RWPE1 (cell line): ENCODE measurements around the gene ETV6.

ENCODE experiments used
- CTCF ChIA-PET: fragments of 350-600 bp; sonication (Branson Sonifier 250); formaldehyde crosslinking; extraction: SDS; loops from one replicate; lab custom pipeline; 2021; lab: Yijun Ruan, JAX
- POLR2A ChIA-PET: fragments of 400-600 bp; formaldehyde crosslinking; extraction: SDS; loops from one replicate; lab custom pipeline; 2020; ENCODE audit warnings: antibody characterized with exemption; ENCODE audit not compliant: low non-redundant PET; lab: Yijun Ruan, JAX
- DNase-seq: peaks from one replicate; pipeline ENCODE4 v3.0.0; 2012; ENCODE audit warnings: low spot score
- H3K27ac ChIP-seq: fragments of 450-650 bp; 2 replicates; pipeline ENCODE4 v1.5.1; 2017
- CTCF ChIP-seq: fragments of 450-650 bp; conservative IDR thresholded peaks from 2 replicates; pipeline ENCODE4 v1.5.1; 2017; ENCODE audit warnings: low read depth, mild to moderate bottlenecking

The ETV6 gene

GRCh38 chr12:11649413-11650285 is at the start of gene ETV6:
Gene ETV6, plus strand, starts transcription at chr12:11649674. Its CDS starts 454 bp downstream, at chr12:11650128.
- H3K27ac ChIP-seq = peak within 1 kb of the TSS; percentile 98
- POLR2A ChIA-PET = interaction anchor here (1.4 kb wide), 1 partner anchor 96 kb away, joined by 3 read pairs; no protein-coding TSS in a partner anchor

GRCh38 chr12:11600199-11600598 is 49.3 kb upstream of the ETV6 start:
- POLR2A ChIA-PET = no interaction called here
- no peak overlapping the region for H3K27ac ChIP-seq

More at GRCh38 chr12:11649413-11650285, at the start of gene ETV6:
- TF ChIP-seq CTCF = no peak
- peak; percentile 67 for DNase-seq
- CTCF ChIA-PET = no interaction called here

GRCh38 chr12:11601647-11602046 is 47.8 kb upstream of the ETV6 start:
- no peak overlapping the region for H3K27ac ChIP-seq
- POLR2A ChIA-PET = no interaction called here
- no peak for TF ChIP-seq CTCF
- CTCF ChIA-PET = no interaction called here
- DNase-seq = no peak

More at GRCh38 chr12:11600199-11600598, 49.3 kb upstream of the ETV6 start:
- no peak for TF ChIP-seq CTCF
- CTCF ChIA-PET = no interaction called here
- no peak for DNase-seq

GRCh38 chr12:11607313-11608081 is 42.0 kb upstream of the ETV6 start:
- CTCF ChIA-PET = no interaction called here
- POLR2A ChIA-PET = no interaction called here
- TF ChIP-seq CTCF = no peak
- no peak overlapping the region for H3K27ac ChIP-seq
- no peak for DNase-seq

- ChIA-PET CTCF (no interaction called here), POLR2A (interaction anchor here (0.7 kb wide), 1 partner anchor 375 kb away, joined by 3 read pairs; no protein-coding TSS in a partner anchor)
Observed at GRCh38 chr12:11609045-11609444, 40.4 kb upstream of the ETV6 start.

More at GRCh38 chr12:11609045-11609444, 40.4 kb upstream of the ETV6 start:
- H3K27ac ChIP-seq = no peak overlapping the region
- TF ChIP-seq CTCF = no peak
- DNase-seq = no peak
